Stimulated activated CD4-positive, alpha-beta T cell treated with anti-CD3 and anti-CD28 coated beads, Interleukin-1b, Interleukin-23, amount 100 ng/mL, for 24 hours (primary cell): ENCODE data around the gene ATP12A.

ENCODE experiments used
- DNase-seq, 4 experiments: peaks; one replicate each; pipeline ENCODE4 v3.0.0-alpha.2; 2020; ENCODE audit warnings: low read depth in 4 of 4, low spot score in 1 of 4

ATP12A gene

GRCh38 chr13:24662195-24663088 is 17.8 kb upstream of the ATP12A start:
- no peak for DNase-seq

DNA sequence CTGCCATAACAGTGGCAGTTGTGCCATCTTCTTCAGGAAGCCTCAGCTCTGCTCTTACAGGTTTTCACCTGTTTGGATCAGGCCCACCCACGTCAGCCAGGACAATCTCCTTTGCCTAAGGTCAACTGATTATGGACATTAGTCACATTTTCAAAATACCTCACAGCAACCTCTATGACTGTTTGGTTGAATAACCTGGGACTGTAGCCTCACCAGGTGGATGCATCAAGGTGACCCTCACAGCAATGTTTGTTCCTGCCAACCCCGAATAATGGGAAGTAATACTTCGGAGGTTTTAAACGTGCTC is 17.2 kb upstream of the ATP12A start:
- no peak for DNase-seq

GRCh38 chr13:24663586-24663985 is 16.6 kb upstream of the ATP12A start:
- no peak for DNase-seq

DNA sequence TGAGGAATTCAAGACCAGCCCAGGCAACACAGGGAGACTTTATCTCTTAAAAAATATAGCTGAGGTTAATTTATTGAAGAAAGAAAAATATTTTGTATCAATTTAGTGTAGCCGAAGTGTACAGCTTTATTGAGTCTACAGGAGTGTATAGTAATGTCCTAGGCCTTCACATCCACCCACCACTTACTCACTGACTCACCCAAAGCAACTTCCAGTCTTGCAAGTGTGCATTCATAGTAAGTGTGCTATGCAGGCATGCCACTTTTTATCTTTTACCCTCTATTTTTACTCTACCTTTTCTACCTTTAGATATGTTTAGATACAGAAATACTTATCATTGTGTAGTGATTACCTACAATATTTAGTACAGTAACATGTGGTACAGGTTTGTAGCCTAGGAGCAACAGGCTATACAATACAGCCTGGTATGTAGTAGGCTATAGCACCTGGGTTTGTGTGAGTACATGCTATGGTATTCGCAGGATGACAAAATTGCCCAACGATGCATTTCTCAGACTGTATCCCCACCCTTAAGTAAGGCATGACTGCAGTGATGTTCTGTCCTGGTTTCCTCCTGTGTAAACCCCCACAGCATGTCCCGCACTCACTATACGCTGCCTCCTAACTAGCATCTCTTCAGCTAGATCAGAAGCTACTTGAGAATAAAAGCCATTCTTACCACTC is 15.3 kb upstream of the ATP12A start:
- DNase-seq: no peak

- no peak for DNase-seq
Observed at GRCh38 chr13:24668511-24668910, 11.7 kb upstream of the ATP12A start.

- DNase-seq: no peak
Observed at GRCh38 chr13:24668955-24669582, 11.1 kb upstream of the ATP12A start.

DNA sequence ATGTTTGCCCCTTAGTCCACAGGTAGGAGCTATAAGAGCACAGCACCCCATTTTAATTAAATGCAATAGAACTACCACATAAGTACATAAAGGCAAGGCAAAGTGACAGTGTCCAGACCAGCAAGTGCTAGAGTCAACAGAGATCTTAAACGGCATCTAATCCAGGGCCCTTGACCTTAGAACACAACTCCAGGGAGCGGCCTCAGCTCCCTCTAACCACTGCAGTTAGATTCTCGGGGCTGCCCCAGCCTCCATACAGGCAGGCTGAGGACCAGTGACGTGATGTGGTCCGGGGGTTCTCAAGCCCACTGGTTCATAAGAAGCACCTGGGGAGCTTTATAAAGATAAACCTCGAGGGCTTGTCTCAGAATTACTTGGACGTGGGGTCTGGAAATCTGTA is 10.0 kb upstream of the ATP12A start:
- DNase-seq: no peak

- no peak for DNase-seq
Observed at GRCh38 chr13:24670961-24671381, 9.2 kb upstream of the ATP12A start.

DNA sequence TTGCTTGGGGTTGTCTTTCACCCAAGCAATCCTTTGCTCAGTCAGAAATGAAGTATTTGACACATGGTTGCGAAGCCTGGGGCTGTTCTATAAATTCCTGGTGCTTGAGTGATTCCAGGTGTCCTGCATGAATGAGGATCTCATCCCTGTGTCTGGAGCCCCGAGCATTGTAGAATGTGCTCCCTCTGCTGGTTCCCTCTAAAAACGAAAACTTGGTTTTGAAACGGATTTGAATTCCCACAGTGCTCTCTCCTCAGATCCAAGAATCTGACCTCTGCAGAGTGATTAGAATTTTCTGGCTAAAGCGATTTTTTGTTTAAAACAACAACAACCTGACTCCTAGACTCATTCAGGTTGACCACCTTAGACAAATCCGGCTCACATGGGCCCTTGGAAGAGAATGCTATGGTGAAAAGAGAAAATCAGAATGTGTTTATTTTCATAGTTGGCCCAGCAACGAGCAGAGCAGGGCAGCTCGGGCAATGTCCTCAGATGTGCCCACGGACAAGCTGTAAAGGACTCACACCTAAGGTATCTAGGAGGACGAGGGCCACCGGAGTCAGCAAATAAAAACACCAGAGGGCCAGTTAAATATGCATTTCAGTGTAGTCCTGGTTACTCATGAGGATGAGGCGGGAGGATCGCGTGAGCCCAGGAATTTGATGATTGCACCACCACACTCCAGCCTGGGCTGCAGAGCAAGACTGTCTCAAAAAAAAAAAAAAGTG is 8.7 kb upstream of the ATP12A start:
- DNase-seq: no peak

DNA sequence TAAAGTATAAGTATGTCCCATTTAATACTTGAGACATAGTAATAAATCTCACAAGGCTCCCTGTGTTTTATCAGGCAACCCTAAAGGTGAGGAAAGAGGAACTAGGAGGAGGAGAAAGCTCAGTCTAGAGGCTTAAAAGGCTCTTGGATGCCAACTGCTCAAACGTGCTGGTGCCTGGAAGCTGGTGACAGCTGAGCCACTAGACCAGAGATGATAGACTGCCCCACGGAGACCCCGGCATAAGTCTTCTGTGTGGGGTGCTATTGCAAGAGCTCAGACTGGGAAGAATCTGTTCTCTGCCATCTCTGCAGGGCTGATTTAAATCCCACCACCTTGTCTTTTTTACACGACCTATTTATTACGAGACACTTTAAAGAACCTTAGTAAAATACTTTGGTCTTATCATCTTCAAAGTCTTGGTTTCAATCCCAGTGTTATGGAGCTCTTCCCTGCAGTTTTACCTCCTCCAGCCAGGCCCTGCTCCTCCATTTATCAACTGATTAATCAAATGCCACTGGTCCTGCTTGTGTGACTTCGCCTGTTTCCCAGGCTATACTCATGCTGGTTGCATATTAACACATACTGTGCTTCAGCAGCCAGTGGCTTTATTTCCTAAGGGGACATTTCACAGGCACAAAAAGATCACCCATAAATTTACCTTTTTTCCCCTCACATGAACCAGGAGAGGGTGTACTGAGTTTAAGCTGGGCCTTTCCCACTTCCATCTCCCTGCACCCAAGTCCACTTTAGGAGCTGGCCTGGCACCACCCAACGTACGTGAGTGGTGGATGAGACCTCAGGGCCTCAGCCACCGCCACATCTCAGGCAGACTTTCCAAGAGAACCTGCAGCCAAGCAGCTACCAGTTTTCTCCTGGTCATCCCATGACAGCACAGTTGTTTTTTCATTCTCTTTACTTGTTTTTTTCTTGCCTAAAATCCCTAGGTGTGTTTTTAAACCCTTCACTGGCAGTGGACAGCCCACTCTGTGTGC is 7.8 kb upstream of the ATP12A start:
- DNase-seq: no peak

- no peak for DNase-seq
Observed at GRCh38 chr13:24675806-24676570, 4.2 kb upstream of the ATP12A start.

DNA sequence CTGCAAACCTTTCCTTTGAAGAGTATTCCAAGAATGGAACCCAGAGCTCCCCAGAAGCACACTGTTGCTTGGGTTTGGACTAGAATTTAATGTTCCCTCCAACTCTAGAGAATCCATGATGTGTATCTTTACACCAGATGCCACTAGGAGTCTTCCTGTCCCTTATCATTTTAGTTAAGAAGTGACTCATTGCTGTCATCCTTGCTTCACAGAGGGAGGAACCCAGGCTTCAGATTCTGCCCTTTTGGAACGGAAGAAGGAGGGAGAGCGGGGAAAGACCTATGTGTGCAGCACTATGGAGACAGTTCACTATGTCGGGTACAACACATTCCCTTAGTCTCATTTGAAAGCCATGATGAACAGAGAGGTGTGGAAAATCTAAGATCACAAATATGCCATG is 2.1 kb upstream of the ATP12A start:
- no peak for DNase-seq

- no peak for DNase-seq
Observed at GRCh38 chr13:24679686-24680085, 522 bp upstream of the ATP12A start.

- DNase-seq: no peak
Observed at GRCh38 chr13:24680921-24681604, 855 bp downstream of the ATP12A start.

DNA sequence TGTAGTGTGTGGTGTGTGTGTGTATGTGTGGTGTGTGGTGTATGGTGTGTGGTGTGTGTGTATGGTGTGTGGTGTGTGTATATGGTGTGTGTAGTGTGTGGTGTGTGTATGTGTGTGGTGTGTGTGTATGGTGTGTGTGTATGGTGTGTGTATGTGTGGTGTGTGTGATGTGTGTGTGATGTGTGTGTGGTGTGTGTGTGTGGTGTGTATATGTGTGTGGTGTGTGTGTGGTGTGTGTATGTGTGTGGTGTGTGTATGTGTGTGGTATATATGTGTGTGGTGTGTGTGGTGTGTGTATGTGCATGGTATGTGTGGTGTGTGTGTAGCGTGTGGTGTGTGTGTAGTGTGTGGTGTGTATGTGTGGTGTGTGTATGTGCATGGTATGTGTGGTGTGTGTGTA is 1.7 kb downstream of the ATP12A start:
- no peak for DNase-seq

DNA sequence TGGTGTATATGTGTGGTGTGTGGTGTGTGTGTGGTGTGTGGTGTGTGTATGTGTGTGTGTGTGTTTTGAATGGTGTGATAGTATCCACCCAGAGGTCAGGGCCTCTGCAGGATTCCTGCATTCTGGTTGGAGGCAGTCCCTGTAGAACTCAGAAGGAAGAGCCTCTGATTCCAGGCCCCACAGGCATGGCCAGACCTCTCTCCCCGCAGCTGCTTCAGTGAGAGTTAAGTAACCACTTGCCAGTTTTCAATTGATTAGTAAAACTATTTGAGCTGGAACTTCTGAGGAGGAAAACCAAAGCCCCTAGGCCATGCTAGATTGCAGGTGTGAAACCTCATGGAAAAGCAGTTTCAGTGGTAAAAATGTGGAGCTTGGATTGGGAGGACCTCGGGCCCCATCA is 2.1 kb downstream of the ATP12A start:
- no peak for DNase-seq

DNA sequence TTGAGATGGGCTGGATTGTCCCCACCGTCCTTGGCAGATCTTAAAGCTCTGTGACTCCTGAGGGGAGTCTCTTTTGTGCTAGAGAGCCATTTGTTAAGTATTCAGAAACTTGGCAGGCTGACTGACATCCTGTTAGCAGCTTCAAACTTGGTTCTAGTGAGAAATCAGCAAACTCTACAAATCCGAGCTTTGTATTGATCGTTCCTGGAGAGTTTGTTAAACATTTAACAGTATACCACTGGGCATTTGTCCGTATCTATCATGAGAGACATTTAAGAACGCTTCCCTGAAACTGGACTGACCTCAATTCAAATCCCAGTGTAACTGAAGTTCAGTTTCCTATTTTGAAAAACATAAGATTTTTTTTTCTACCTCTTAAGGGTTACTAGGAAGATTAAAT is 3.1 kb downstream of the ATP12A start:
- no peak for DNase-seq

DNA sequence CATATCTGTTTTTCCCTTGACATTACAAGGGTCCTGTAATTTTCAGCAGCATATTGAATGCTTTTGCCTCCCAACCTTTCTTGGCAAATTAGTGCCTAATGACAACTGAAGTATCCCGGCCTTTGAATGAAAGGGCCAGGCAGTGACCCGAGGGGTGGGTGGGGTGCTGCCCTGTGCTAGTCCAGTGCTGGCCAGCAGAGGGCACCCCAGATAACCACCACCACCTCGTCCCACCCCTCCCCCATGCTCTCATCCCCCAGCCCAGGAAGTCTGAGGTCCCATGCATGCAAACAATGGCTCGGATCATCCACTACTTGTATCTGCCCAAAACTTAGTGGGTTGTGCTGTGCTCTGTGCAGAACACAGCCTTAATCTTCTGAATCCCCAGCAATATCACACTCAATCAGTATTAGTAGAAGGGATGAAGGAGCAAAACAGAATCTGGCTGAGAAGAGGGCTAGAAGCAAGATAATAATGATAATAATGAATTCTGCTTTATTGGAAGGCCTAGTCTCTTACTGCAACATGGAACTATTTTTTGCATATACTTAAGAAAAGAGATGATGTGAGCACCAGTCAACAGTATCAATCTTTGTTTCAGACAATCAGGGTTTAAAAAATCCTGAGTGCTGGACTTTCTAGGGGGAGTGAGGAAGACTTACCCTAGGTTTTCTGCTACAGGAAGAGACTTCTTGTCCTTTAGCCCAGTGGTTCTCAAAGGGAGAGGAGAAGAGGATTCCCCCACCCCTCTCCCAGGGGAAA is 3.8 kb downstream of the ATP12A start:
- DNase-seq: peak; percentile 30 to 51 (median 33)
